Activated naive CD4-positive, alpha-beta T cell treated with anti-CD3 and anti-CD28 coated beads for 36 hours (primary cell): ENCODE results near the gene DMGDH. TPM values are rescaled to one million over a fixed set of nuclear protein-coding genes. Genes with fewer than 3 reads are reported as not detected.
A peak's percentile ranks its signal among the peaks of the same experiment; 100 is the strongest.

Experiments
- CTCF ChIA-PET: fragments of 350-600 bp; sonication (Branson Sonifier 250); formaldehyde crosslinking; loops from one replicate; lab custom pipeline; 2021; ENCODE audit warnings: antibody characterized with exemption; lab: Charles Lee
- DNase-seq: peaks from one replicate; pipeline ENCODE4 v3.0.0-alpha.2; 2020
- H3K27ac Mint-ChIP-seq: one replicate; pipeline ENCODE4 v1.8.0; 2021; ENCODE audit warnings: mild to moderate bottlenecking, mixed read lengths
- H3K27me3 Mint-ChIP-seq: one replicate; pipeline ENCODE4 v1.8.0; 2021; ENCODE audit warnings: low read depth, mixed read lengths
- H3K36me3 Mint-ChIP-seq: one replicate; pipeline ENCODE4 v1.8.0; 2021; ENCODE audit warnings: low read depth, mixed read lengths
- H3K4me1 Mint-ChIP-seq: one replicate; pipeline ENCODE4 v1.8.0; 2021; ENCODE audit warnings: low read depth, mixed read lengths
- H3K4me3 Mint-ChIP-seq: one replicate; pipeline ENCODE4 v1.8.0; 2021; ENCODE audit warnings: mild to moderate bottlenecking, moderate library complexity, mixed read lengths
- H3K9me3 Mint-ChIP-seq: one replicate; pipeline ENCODE4 v1.8.0; 2021; ENCODE audit warnings: mixed read lengths
- intact Hi-C: fragments of 100-400 bp; cut with micrococcal nuclease; formaldehyde crosslinking; loops from one replicate; pipeline ENCODE4 v1.15.1; 2023
- total RNA-seq, 2 experiments: library from RNA; stranded (reverse); gene quantifications; one replicate each; pipeline ENCODE4 v1.2.3, GENCODE V29; 2021

Gene DMGDH
- 1 to 10 TPM in 1 of 2 experiments, under 1 TPM in 1; 0.93 to 1.1 TPM for total RNA-seq

DNA sequence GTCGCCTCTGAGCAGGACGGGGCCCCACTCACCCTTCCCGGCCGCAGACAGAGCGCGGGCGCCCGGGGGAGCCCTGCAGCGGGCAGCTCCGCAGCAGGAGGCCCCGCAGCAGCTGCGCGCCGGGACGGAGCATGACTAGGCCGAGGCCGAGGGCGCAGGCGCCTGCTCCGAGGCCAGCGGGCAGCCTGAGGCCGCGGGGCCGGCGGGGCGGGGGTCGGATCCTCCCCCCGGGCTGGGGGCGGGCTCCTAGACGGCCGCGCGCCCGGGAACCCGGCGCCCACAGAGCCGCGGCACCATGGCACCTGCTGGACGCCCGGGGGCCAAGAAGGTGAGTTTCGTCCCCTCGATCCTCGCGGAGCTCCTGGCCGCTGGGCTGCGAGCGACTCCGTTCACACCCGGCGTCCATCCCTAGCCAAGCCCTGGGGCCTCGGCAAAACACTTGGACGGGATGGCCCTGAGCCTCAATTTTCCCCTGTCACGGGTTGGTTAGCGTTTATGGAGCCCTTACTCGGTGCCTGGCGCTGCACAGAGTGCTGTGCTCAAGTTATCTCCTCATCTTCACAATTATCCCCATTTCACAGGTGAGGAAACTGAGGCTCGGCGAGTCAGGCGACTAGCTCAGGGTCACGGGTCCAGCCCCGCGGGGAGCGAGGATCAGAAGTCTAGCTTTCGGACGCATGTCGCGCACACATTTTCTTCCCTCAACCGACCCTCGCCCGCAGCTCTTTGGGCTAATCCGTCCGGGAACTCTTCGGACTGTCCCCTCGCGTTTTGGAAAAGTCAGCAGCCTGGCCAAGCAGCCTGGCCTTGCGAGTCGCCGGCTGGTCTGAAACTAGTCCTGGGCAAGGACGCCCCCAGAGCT is at the start of gene DMGDH, which contains the start of gene BHMT2:
Gene DMGDH, minus strand, starts transcription at position 187 of the 862 bp plus-strand sequence. Its CDS starts 54 bp downstream, at position 133.
Gene BHMT2, plus strand, starts transcription at position 280 of the 862 bp plus-strand sequence. Its CDS starts 16 bp downstream, at position 296.
- no peak for DNase-seq
- Mint-ChIP-seq H3K36me3 (no peaks in the 10 kb centered on the region), H3K27ac (no peak within 1 kb of the TSS), H3K27me3 (peaks cover 36% of the 10 kb centered on the region), H3K9me3 (no peaks in the 10 kb centered on the region), H3K4me1 (peaks cover 4% of the 10 kb centered on the region), H3K4me3 (no peak within 1 kb of the TSS)
- CTCF ChIA-PET: interaction anchor here (1.0 to 1.1 kb wide), 2 partner anchors 43 to 49 kb away, joined by 3 to 4 read pairs; no protein-coding TSS in a partner anchor
- intact Hi-C loops: no loop called here

DNA sequence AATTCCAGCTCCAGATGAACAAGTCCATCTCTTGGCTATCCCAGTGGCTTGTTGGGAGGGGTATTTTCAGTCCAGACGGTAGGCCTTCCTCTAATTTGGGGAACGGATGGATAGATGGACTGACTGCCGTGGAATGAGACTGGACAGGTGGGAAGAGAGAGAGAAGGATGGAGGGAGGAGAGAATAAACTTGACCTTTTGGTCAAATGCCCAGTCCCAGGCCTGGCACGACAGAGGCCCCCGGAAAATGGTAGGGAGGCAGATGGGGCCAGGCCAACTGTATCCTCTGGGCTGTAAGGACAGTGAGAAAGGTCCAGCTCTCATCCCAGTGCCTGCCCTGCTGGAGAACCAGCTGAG is 43.2 kb upstream of the DMGDH start:
- H3K9me3 Mint-ChIP-seq: no peaks in the 10 kb centered on the region
- H3K27me3 Mint-ChIP-seq: peaks cover 38% of the 10 kb centered on the region
- CTCF ChIA-PET: interaction anchor here (0.5 to 1.4 kb wide), 3 partner anchors 20 to 777 kb away, joined by 3 to 5 read pairs (median 4); no protein-coding TSS in a partner anchor
- H3K36me3 Mint-ChIP-seq: no peaks in the 10 kb centered on the region
- no peak overlapping the region for H3K4me3 Mint-ChIP-seq
- DNase-seq: no peak
- H3K4me1 Mint-ChIP-seq: peaks cover 4% of the 10 kb centered on the region
- intact Hi-C loops: loop anchor here (5.0 kb wide), 1 partner anchor 225 kb away; no protein-coding TSS in a partner anchor
- H3K27ac Mint-ChIP-seq: no peak overlapping the region

DNA sequence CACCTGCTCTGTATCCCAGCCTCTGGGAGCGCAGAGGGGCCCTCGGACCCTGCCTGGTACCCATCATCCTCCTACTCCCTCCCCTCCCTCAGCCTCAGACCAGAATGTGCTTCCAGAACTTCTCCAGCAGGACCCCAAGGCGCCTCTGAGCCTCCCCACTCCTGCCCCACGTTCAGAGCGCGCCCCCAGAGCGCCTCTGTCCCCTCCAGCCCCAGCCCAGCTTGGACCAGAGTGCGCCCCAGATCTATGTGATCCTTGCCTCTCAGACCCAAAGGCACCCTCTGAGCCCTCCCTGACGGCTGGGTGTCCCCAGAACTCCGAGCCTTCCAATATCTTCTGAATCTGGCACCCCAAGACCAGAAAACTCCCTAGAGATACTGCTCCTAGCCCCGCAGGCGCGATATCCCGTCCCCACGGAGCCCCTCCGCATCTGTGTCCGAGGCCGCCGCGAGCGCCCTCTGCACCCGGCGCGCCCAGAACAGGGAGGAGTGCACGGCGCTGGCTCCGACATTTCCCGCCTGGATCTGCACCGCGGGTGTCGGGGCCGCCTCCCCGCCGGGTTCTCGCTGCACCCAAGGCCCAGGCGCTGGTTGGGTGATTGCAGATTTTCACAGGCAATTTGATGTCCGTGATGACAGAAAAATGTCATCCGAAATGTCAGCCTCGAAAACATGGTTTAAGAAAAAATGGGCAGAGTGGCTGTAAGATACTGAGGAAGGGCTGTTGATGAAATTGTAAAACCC is 42.7 kb upstream of the DMGDH start:
- H3K4me3 Mint-ChIP-seq: no peak overlapping the region
- no peaks in the 10 kb centered on the region for H3K9me3 Mint-ChIP-seq
- H3K27me3 Mint-ChIP-seq: peaks cover 41% of the 10 kb centered on the region
- intact Hi-C loops: loop anchor here (2.0 to 5.0 kb wide), 2 partner anchors 21 to 225 kb away; no protein-coding TSS in a partner anchor
- no peaks in the 10 kb centered on the region for H3K36me3 Mint-ChIP-seq
- CTCF ChIA-PET: interaction anchor here (0.5 kb wide), 1 partner anchor 776 kb away, joined by 4 read pairs; no protein-coding TSS in a partner anchor
- DNase-seq: no peak
- peaks cover 4% of the 10 kb centered on the region for H3K4me1 Mint-ChIP-seq
- H3K27ac Mint-ChIP-seq: no peak overlapping the region

DNA sequence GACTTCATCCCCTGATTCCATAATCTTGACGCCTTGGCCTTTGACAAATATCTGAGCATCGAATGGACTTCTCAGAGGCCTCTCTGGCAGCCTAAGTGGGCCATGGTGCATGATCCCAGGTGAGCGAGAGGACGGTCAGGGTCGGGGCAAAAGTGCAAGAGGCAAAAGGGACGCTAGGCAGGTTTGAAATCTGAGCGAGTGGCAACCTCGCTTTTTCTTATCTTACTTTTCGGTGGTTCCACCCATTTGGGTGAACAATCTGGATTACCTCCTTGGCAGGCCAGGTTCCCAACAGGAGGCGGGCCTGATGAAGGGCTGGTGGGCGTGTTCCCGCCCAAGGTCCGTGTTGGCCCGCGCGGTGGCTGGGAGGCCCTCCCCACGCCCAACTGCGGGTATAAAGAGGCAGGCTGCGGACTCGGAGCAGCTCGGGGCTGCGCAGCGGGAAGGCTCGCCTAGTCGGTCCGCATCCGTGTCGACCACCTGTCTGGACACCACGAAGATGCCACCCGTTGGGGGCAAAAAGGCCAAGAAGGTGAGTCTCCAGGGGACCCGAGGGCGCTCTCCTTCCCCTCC is 42.0 kb upstream of the DMGDH start, which contains the start of gene BHMT:
Gene BHMT, plus strand, starts transcription at position 423 of the 573 bp plus-strand sequence. Its CDS starts 77 bp downstream, at position 500.
- CTCF ChIA-PET: no interaction called here
- Mint-ChIP-seq H3K4me3 (no peak within 1 kb of the TSS), H3K9me3 (no peaks in the 10 kb centered on the region), H3K4me1 (peaks cover 4% of the 10 kb centered on the region), H3K36me3 (no peaks in the 10 kb centered on the region), H3K27me3 (peaks cover 44% of the 10 kb centered on the region), H3K27ac (no peak within 1 kb of the TSS)
- intact Hi-C loops: loop anchor here (2.0 to 5.0 kb wide), 2 partner anchors 21 to 224 kb away; no protein-coding TSS in a partner anchor
- DNase-seq: no peak

DNA sequence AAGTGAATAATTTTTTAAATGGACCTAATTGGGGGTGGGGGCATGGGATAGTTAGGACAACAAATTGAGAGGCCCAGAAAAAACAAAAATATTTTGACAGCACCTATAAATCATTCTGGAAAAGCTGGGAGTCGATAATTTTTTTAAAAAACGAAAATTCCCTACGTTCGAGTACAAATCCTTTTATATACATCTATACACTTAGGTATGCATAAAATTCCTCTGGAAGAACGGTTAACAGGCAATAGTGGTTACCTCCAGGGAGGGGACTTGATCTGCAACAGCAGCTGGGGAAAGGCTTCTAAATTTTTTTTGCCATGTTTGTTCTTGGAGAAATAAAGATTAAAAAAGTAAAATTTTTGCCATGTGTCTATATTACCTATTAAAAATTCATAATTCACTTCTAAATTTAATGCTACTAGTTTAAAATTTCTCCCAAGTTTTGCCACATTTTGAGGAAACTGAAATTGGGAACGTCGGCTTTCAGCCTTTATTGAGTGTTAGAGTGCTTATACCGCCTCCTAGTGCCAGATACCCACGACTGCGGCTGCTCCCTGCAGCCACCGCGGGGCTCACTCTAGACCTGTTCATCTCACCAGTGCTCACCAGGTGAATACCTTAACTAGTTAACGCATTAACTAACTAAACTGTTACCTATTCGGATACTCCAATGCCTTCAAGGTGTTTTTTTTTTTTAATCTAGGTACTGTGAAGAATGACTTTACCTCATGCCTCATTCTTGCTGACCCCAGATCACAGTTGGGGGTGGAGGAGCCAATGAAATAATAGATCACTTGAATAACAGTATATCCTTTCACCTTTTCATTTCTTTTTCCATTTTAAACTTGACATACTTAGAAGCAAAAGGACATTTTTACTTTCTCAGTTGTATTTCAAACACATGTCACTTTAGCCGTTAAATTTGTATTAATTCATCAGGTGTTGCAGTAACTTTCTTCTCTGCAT is 40.3 kb upstream of the DMGDH start:
- Mint-ChIP-seq H3K36me3 (no peaks in the 10 kb centered on the region), H3K9me3 (no peaks in the 10 kb centered on the region), H3K4me3 (no peak overlapping the region), H3K27me3 (peaks cover 46% of the 10 kb centered on the region), H3K4me1 (peaks cover 4% of the 10 kb centered on the region), H3K27ac (no peak overlapping the region)
- DNase-seq: peak; percentile 63
- CTCF ChIA-PET: interaction anchor here (1.1 to 5.5 kb wide), 2 partner anchors 9 to 86 kb away, joined by 3 to 73 read pairs; no protein-coding TSS in a partner anchor
- intact Hi-C loops: loop anchor here (1.0 to 5.0 kb wide), 4 partner anchors 23 to 223 kb away; no protein-coding TSS in a partner anchor

DNA sequence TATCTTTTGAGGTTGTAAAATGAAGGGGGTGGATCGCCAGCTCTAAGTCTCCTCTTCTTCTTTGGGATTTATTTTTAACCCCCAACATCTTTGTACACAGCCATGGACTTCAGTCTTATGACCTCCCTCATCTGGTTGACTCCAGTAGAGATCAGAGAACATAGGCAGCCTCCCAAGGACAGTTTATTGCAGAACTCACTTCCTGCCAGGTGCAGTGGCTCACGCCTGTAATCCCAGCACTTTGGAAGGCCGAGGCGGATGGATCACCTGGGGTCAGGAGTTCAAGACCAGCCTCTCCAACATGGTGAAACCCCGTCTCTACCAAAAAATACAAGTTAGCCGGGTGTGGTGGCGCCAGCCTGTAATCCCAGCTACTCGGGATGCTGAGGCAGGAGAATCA is 39.3 kb upstream of the DMGDH start:
- DNase-seq: no peak
- H3K4me3 Mint-ChIP-seq: no peak overlapping the region
- peaks cover 4% of the 10 kb centered on the region for H3K4me1 Mint-ChIP-seq
- no peaks in the 10 kb centered on the region for H3K36me3 Mint-ChIP-seq
- H3K9me3 Mint-ChIP-seq: no peaks in the 10 kb centered on the region
- H3K27me3 Mint-ChIP-seq: peaks cover 46% of the 10 kb centered on the region
- H3K27ac Mint-ChIP-seq: no peak overlapping the region
- CTCF ChIA-PET: interaction anchor here (0.6 to 5.5 kb wide), 5 partner anchors 10 to 1194 kb away, joined by 3 to 73 read pairs (median 3); no protein-coding TSS in a partner anchor
- intact Hi-C loops: no loop called here

DNA sequence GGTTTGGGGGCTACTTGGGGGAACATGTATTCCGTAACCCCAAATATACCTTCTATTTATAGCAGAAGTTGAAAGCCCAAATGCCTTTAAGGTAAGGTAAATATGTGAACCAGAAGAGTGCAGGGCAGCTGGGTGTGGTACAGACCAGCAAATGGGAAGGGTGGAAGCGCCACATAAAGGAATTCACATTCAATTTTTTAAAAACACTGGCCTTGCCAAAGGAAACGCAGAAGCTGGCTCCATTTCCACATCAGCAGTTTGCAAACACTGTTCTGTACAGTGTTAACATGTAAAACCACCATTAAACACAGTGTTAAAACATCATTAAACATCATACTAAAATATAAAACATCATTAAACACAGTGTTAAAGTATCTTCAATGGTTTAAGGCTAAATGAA is 38.6 kb upstream of the DMGDH start:
- Mint-ChIP-seq H3K4me1 (peaks cover 4% of the 10 kb centered on the region), H3K27ac (no peak overlapping the region), H3K36me3 (no peaks in the 10 kb centered on the region), H3K27me3 (peaks cover 45% of the 10 kb centered on the region), H3K9me3 (no peaks in the 10 kb centered on the region), H3K4me3 (no peak overlapping the region)
- DNase-seq: no peak
- intact Hi-C loops: no loop called here
- CTCF ChIA-PET: interaction anchor here (0.6 to 5.5 kb wide), 2 partner anchors 34 to 85 kb away, joined by 3 to 73 read pairs; no protein-coding TSS in a partner anchor

DNA sequence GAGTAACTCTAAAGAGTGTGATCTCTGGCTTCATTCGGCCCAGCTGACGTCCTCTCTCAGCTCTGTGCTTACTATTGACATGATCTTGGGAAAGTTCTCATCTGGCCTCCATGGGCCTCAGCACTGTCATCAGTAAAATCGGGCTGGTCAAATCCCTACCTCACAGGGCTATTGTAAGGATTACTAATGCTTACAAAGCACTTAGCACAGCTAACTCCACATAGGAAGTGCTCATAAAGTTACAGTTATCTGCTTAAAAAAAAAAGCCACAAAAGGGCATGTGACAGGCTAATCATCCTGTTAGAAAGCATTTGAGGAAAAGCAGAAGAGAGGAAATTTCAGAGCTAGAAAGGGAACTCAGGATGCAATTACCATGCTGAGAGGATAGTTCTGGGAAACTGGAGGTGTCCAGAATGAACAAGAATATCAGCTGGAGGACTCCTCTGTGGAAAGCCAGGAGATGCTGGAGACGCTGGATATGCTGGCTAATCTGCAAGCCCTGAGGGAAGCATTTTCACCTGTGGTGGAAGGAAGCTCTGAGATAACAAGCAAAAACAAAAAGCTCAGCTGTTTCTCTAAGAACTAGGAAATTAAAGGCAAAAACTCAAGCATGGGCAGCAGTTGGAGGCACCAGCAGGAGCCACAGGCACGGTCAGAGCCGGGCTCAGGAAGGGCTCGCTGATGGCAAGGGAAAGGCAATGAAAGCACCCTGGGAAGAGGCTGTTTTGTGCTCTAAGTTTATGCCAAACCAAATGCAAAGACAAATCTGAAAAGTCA is 37.7 kb upstream of the DMGDH start:
- intact Hi-C loops: no loop called here
- Mint-ChIP-seq H3K36me3 (no peaks in the 10 kb centered on the region), H3K27me3 (peaks cover 37% of the 10 kb centered on the region), H3K9me3 (no peaks in the 10 kb centered on the region), H3K4me1 (peaks cover 4% of the 10 kb centered on the region), H3K27ac (no peak overlapping the region), H3K4me3 (no peak overlapping the region)
- no peak for DNase-seq
- CTCF ChIA-PET: interaction anchor here (0.6 to 5.5 kb wide), 4 partner anchors 25 to 1312 kb away, joined by 3 to 73 read pairs (median 9); no protein-coding TSS in a partner anchor

DNA sequence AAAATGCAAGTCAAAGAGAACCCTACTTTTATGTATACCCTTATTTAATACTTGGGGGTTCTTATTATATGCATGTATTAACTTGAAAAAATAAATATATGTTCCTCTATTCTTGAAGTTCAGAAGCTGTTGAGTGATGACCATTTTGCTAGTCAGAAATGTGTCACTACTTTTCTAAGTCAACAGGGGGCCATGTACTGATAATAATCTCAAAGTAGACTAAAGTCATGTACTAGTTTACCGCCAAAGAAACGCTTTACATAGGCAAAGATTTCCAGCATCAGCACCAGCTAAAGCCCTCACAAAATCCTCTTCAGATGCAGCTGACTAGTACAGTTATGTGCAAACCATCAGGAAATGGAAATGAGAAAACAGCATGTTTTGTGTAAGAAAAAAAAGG is 36.4 kb upstream of the DMGDH start:
- intact Hi-C loops: no loop called here
- CTCF ChIA-PET: interaction anchor here (2.6 to 5.5 kb wide), 2 partner anchors 27 to 83 kb away, joined by 14 to 73 read pairs; no protein-coding TSS in a partner anchor
- peaks cover 23% of the 10 kb centered on the region for H3K27me3 Mint-ChIP-seq

DNA sequence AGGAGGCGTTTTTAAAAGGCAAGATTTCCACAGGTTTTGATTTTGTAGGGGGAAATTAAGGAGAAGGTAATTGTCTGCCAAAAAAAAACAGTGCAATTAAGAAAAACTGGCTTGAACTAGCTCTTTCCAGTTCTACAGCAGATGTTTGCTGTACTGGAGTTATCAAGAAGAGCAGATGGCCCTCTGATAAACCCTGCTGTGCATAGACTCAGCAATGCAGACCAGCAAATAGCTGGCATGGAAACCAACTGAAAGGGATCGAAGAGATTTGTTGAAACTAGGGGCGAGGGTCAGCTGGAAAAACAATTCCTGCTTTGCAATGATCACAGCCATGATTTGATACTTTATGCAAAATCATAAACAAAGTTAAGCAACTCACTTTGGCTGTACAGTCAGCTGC is 24.3 kb upstream of the DMGDH start:
- Mint-ChIP-seq H3K9me3 (no peaks in the 10 kb centered on the region), H3K4me3 (no peak overlapping the region), H3K36me3 (no peaks in the 10 kb centered on the region), H3K4me1 (no peaks in the 10 kb centered on the region), H3K27me3 (peaks cover 5% of the 10 kb centered on the region), H3K27ac (no peak overlapping the region)
- DNase-seq: no peak
- CTCF ChIA-PET: interaction anchor here (1.1 kb wide), 1 partner anchor 73 kb away, joined by 3 read pairs; no protein-coding TSS in a partner anchor
- intact Hi-C loops: no loop called here

More for the DNA sequence above, 36.4 kb upstream of the DMGDH start:
- DNase-seq: no peak
- H3K4me3 Mint-ChIP-seq: no peak overlapping the region
- no peak overlapping the region for H3K27ac Mint-ChIP-seq
- H3K36me3 Mint-ChIP-seq: no peaks in the 10 kb centered on the region
- H3K9me3 Mint-ChIP-seq: no peaks in the 10 kb centered on the region
- H3K4me1 Mint-ChIP-seq: no peaks in the 10 kb centered on the region
